GM21447 (cell line): Measurements from ENCODE around the gene LHX3.

Source experiments
- ATAC-seq: cut with Tn5 transposase; IDR thresholded peaks from one replicate; pipeline ENCODE4 v1.9.1; 2021; ENCODE audit not compliant: unreplicated experiment

Gene LHX3

DNA sequence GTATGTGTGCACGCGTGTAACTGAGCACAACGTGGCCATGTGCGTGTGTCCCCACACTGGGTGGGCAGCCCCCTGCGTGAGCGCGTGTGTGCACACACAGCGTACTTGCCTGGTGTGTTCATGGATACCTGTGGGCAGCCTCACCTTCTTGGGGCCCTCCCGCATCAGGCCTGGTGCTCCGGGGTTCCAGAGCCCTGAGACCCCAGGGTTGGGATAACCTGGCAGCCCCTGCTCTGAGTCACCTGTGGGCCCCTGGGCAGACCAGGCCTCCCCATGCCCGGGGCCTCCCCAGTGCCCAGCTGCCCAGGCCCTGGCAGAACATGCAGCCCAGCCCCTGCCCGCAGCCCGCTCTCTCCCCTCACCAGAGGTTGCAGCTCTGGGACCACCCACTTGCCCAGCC is 25.2 kb downstream of the LHX3 start:
- ATAC-seq: no peak

DNA sequence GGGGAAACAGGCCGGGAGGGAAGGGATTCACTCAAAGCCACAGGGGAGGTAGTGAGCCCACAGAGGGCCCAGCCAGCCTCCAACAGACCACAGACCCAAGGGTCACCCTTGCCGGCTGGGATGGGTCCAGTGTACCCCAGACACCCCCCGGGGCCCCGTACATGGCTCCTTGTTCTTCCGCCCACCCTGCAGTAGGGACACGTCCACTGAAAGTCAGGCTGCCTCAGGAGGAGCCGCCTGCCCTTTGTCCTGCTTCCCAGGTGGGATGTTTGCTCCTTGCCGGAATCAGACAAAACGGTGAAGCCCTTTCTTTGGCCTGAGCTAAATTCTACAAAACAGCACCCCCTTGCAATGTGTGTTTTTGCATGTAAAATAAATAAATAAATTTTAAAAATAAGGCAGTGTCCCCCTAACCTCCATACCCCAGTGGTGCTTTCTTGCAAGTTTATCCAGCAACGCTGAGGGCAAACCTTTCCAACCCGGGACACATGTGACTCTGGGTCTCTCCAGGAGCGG is 25.8 kb downstream of the LHX3 start:
- ATAC-seq: no peak

DNA sequence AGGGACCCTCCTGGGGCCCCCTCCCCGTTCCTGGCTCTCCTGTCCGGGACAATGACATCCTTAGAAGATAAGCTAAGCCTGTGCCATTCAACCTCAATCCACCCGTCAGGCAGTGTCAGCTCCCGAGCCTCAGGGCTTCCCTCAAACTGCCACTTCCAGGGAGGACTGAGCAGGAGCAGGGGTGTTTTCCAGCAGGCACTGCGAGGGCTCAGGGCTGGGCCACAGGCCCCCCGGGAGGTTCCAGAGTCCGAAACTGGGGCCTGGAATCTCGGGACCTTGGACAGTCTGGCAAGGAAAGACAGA is 26.2 kb downstream of the LHX3 start:
- no peak for ATAC-seq

DNA sequence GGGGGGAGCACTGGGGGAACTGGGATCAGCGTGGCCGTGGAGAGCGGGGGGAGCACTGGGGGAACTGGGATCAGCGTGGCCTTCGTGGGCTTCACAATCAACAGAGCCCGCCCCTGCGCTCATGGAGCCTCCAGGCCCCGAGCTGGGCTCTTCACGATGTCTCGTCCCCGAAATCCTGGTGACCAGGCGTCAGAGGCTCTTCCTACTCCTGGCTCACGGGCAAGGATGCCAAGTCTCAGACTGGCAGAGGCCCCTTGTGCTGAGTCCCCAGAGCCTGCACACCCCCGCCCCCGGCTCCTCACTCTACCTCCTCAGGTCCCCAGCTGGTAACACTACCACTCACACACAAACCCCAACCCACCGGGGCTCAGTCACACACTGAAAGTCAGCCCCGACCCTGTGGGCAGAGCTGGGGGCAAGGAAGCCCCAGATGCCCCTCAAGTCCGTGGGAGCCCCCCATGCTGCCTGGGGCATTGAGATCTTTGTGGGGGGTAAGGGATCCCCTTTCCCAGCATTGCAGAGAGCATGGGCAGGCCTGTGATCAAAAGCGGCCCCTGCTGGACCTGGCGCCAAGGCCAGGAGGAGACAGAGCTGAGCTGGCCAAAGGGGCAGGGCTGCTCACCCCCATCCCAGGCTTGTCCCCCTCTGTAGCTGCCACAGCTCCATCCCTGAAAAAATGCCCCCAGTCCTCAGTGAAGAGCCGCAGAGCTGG is 26.7 kb downstream of the LHX3 start:
- no peak for ATAC-seq

DNA sequence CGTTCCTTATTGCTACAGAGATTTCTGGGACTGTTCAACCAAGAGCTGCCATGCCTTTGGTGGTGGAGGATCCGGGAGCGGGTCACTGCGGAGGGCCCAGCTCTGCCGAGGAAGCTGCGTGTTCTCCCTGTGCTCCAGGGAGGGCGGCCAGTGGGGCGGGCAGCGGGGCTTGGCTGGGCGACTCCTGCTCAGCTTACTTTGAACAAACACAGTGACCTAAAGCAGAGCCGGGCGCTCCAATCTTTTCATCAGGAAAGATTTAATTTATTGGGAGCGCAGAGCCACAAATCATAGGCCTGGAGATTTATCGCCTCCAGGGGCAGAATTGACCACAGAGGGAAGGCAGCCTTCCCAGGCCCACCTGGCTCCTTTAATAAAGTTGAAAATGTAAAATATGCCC is 27.7 kb downstream of the LHX3 start:
- no peak for ATAC-seq

DNA sequence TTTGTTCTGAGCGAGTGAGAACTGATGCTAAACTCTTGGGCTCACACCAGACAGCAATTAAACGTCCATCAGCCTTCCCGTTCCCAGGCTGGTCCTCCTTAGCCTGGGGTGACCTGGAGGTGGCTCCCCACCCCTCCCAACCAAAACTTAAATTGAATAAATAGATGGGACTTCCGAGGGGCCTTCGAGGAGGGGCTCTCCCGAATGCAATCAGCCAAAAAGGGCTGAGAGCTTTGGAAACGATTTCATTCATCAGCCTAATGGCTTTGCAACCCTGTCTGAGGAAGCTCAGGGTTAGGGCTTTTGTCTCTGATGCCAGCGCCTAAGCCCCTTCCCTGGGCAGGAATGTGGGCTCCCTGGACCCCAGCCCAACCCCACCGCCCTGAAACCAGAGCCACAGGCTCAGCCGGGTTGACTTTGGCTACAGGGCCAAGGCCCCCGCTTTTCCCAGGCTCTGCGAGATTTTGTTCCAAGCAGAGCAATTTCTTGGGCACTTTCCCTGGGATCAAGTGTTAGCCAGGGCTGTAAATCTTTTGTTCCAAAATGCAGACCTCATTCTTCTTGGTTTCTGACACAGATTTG is 29.2 kb downstream of the LHX3 start:
- no peak for ATAC-seq

DNA sequence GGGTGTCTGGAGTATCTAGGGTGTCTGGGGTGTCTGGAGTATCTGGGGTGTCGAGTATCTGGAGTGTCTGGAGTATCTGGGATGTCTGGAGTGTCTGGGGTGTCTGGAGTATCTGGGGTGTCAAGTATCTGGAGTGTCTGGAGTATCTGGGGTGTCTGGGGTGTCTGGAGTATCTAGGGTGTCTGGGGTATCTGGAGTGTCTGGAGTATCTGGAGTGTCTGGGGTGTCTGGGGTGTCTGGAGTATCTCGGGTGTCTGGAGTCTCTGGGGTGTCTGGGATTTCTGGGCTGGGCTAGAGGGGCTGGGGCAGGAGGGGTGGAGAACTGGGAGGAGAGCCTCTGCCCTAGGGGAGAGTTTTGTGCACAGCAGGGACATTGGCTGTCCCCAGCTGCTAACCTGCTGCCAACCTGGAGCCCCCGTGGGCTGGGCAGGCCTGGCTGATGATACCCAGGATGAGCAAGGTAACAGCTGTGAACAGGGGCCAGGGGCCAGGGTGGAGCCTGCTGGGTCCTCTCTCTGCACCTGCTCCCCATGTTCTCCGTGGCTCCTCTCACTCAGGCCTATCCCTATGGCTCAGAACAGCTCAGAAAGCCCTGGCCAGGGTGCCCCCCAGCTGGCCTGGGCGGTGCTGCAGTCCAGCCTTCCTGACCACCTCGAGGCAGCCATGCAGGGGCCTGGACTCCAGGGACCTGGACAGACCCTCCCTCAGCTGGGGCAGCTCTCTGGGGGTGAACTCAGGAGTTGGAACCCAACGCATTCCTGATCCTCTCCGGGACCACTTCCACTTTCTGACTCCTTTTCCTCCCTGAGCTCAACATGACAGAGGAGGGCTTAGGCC is 29.9 kb downstream of the LHX3 start:
- ATAC-seq: no peak

DNA sequence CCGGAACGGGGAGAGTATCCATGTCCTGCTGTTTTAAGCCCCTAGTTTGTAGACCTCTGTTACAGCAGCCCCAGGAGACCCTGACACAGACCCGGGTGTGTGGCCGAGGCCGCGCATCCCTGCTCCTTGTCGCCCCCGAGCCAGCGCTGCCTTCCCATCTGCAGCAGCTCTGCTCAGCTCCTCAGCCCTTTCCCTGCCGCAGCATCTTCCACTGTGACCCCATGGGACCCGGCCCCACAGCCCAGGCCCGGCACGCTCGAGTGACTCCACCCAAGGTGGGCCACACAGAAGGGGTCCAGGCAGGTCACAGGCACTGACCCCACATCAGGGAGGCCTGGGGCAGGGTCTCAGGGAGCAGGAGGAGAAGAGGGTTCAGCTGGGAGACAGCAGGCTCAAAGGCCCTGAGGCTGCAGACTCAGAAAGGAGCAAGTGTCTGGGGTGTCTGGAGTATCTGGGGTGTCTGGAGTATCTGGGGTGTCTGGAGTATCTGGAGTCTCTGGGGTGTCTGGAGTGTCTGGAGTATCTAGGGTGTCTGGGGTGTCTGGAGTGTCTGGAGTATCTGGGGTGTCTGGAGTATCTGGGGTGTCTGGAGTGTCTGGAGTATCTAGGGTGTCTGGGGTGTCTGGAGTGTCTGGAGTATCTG is 31.2 kb downstream of the LHX3 start:
- no peak for ATAC-seq

DNA sequence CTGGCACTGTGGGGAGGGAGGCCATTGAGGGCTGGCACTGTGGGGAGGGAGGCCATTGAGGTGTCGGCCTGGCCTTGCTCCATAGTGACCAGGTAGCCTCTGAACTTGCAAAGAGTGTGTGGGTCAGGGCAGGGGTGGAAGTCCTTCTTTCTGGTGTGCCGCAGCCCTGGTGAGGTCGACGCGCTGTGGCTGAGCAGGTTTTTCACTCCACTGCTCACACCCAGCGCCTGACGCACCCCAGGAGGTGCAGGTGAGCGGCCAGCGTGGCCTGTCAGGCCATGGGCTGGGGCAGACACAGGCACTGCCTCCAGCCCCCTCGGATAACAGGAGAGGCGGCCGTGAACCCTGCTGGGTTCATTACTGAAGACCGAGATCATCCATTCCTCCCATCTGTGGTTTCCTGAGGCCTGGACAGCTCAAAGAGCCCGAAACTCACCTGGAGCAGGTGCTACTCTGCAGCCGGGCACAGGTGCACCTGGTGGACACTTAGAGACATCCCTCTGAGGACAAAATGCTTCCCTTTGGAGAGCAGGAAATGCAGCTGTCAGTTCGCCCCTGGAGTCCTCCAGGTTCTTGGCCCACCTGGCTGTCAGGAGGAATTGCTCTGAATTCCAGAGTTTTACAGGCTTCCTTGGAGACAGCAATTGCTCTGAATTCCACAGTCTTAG is 32.4 kb downstream of the LHX3 start:
- ATAC-seq: no peak

DNA sequence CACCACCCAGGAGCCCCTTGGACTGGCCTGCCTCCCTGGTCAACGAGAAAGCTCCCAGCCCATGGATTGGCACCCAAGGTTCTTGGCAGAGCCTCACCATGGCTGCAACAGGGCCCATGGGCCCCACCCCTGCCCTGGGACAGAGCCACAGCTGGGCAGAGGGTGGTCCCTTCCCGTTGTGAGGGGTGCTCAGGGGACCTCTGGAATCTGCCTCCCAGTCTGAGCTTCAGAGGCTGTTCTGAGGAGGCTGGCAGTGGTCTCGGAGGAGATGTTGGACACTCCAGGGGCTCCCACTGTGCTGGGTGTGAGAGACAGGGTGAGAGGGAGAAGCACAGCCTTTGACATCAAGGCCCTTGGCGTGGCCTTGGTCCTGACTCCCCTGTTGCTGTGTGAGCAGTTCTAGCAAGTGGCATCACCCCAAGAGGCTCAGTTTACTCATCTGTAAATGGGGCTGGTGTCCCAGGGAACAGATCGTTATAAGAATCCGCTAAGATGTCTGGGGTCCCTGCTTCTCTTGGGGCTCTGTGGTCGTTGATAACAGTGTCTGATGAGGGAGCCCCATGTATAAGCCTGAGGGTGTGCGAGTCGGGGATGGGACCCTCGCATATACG is 33.0 kb downstream of the LHX3 start:
- no peak for ATAC-seq

DNA sequence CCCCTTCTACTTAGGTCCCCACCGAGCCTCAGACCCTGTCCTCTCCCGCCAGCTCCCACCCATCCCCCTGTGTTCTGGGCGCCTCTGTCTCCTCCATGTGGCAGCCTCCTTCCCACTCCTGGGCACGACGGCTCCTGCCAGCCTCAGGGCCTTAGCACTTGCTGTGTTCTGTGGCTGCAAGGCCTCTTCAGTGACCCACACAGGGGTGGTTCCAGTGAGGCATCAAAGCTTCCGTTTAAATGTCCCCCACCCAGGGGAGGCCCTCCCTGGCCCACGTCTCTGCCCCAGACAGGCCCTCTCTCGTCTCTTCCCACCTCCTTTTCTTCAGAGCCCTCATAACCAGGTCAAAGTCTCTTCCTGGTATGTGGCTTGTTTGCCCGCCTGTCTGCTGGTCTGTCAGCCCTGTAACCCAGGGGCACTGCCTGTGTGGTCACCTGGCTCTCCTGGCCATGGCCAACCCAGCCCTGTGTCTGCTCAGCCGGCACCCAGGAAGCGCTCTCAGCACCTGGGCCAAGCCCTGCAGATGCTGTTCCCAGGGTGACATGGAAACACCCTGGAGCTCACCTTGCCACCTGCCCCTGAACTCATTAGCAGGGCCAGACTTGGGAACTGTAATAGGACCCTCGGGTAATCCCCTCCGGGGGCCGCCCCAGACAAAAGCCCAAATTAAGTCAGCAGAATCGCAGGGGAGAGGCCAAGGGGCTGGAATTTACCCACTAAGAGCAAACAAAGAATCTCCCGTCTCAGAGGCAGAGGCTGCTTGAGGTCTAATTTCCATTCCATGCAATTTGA is 33.7 kb downstream of the LHX3 start:
- ATAC-seq: no peak

DNA sequence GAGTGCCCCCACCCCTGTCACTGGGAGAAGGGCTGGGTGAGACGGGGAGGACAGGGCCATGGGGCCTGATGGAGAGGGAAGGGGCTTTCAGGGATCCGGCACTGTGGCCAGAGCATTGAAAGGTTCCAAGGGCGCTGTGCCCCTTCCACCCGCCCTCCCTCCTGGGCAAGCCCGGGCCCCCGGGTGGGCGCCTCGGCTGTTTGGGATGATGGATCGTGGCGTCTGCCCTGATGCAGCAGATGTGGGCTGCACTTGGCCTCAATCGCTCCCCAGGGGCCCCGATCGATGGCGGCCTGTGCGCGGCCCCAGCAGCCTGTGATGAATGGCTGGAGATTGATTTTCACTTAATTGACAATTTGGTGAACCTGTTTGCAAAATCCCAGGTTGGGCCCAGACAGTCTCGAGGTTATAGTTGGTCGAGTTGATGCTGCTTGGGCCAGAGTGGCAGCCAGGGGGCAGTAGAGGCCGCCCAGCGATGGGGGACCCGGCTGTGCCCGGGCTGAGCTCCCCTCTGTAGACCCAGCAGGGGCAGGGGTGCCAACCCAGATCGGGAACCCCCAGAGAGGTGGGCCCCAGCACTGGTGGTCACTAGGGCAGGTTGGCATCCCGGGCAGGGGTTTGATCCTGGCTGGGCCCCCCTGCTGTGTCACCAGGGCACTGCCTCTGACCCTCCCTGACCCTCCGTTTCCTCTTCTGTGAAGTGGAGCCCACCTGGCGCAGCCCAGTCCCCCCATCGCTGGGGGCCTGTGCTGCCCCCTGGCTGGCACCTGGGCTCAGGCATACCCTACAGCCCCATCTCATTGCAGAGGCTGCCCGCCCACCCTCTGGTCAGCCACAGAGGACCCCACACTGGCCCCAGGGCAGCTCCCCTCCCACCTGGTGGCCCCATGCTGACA is 34.7 kb downstream of the LHX3 start:
- no peak for ATAC-seq

DNA sequence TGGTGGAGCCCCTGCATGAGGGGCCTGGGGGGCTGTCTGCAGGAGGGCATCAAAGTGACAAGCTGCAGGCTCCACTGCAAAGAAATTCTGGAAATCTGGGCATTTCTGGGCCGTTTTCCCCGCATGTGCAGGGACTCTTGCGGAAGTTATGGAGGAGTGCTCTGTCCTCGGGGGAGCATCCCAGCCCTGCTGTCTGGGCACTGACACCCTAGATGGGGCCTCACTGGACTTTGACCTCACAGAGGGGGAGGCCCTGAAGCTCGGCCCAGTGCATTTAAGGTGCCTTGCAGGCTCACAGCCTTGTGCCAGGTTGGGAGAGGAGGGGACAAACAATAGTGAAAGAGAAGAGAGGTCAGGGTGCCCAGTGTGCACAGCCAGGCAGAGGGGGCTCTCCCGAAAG is 35.4 kb downstream of the LHX3 start:
- ATAC-seq: no peak

DNA sequence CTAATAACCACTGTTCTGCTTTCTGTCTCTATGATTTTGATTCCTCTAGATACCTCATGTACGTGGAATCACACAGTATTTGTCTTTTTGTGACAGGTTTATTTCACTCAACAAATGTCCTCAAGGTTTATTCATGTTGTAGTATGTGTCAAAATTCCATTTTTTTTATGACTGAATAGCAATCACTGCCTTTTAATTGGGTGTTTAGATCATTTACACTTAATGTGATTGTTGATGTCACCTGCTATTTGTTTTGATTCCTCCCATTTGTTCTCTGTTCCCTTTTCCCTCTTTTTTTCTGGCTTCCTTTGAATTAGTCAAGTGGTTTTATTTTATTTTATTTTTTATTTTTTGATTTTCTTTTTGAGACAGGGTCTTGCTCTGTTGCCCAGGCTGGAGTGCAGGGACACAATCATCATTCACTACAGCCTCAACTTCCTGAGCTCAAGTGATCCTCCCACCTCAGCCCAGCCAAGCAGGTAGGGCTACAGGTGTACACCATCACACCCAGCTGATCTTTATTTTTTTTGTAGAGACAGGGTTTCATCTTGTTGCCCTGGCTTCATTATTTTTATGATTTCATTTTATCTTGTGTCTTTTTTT is 41.6 kb downstream of the LHX3 start:
- no peak for ATAC-seq

DNA sequence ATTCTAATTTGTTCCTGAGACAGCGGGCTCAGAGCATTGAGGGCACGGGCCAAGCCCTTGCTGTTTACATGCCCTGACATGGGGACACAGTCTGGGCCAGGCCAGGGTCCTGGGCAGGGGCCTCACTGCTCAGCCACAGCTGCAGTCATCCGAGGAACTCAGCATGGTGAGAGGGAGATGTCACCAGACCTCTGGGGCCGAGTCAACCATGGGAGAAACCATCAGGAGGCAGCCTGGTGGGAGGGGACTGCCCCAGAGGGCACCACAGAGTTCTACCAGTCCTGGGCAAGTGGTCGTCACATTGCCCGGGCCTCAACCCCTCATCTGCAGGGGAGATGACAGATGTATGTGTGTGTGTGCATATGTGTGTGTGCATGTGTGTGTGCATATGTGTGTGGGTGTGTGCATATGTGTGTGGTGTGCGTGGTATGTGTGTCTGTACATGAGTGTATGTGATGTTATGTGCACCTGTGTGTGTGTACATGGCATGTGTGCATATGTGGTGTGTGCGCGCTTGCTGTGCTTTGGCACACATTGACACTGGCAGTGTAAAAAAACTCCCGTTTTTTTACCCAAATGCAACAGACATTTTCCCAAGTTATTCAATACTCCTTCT is 43.8 kb downstream of the LHX3 start:
- no peak for ATAC-seq

DNA sequence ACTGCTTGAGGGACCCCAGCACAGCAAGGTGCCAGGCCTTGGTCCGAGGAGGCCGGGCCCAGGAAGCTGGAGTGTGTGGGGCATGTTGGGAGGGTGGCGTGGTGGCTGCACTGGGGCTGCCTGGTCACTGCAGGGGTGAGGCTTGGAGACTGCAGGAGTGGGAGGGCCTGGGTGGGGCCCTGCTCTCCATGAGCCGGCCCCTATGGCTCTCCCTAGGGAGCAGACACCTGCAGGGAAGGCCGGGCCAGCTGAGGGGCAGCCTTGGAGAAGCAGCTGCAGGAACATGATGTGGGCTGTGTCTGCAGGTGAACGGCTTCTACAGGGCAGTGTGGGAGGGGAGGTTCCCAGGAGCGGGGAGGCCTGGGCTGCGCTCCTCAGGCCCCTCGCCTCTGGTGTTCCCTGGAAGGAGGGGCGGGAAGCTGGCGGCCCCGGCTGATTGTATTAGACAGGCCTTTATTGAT is 44.5 kb downstream of the LHX3 start:
- ATAC-seq: no peak

DNA sequence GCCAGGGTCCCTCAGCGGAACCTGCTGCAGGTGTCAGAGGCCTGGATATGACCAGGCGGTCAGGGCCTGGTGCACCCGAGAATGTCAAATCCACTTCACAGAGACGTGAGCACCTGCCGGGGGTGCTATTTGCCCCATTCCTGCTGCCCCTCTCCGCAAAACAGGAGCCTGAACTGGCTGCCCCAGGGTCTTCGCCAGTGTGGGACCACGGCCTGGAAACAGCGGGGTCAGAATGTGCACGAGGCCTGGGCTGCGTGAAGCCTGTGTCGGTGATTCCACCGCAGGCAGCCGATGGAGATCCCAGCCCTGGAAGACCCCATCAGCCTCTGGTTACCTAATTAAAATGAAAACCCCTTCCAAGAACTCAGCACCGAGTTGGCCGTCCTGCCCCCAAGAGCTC is 45.1 kb downstream of the LHX3 start:
- ATAC-seq: no peak
